ENCODE measurements around the gene PDE11A. TPM values are rescaled to one million over a fixed set of nuclear protein-coding genes. Genes with fewer than 3 reads are reported as not detected.

Gene PDE11A
- total and polyA plus RNA-seq, 2 of the 8 experiments (the other 6 are each of a cell fraction or from before 2014, with no cell fraction given), result 0.19 to 0.23 TPM

DNA sequence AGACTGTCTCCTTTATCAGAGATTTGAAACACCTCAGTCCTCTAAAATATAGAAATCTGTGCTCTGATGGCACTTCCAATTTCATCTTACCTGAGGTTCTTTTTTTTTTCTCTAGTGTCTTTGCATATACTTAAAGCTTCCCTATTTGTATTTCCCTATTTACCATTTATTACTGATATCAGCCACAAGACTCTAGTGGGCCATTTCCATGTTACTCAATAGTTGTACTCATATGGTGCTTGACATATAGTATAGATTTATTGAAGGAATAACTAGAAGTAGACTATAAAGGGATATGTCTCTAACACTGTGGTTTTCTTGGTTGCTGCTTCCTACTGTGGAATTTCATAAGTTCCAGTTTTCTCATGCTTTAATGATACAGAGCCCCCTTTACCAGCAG lies 42.7 kb upstream of the PDE11A start:
- no peak overlapping the region for H2BK20ac ChIP-seq (ENCODE audit: low read length)
- H3K9me3 ChIP-seq (ENCODE audit: insufficient read depth in 2 of 2, low read depth in 1 of 2, low read length in 1 of 2), result no peaks in the 10 kb centered on the region
- ChIA-PET CTCF (ENCODE audit: partially characterized antibody) (interaction anchor here (5.4 kb wide), 1 partner anchor 15 kb away, joined by 65 read pairs; no protein-coding TSS in a partner anchor), POLR2A (ENCODE audit: partially characterized antibody) (no interaction called here)
- no peak overlapping the region for H3K56ac ChIP-seq (replicated peaks; ENCODE audit: insufficient read length, low read depth, low read length)
- TF ChIP-seq EP300 (IDR thresholded peaks at IDR 0.05; ENCODE audit: borderline replicate concordance in 1 of 2, low read depth in 2 of 2, low read length in 2 of 2) (no peak), CHD2 (IDR thresholded peaks at IDR 0.05; ENCODE audit: low read length) (no peak), TAF7 (optimal IDR thresholded peaks at IDR 0.05; ENCODE audit: borderline replicate concordance, low read depth, low read length) (no peak), KDM5A (IDR thresholded peaks at IDR 0.05; ENCODE audit: low read length) (no peak)
- TF ChIP-seq, protein P1, sequence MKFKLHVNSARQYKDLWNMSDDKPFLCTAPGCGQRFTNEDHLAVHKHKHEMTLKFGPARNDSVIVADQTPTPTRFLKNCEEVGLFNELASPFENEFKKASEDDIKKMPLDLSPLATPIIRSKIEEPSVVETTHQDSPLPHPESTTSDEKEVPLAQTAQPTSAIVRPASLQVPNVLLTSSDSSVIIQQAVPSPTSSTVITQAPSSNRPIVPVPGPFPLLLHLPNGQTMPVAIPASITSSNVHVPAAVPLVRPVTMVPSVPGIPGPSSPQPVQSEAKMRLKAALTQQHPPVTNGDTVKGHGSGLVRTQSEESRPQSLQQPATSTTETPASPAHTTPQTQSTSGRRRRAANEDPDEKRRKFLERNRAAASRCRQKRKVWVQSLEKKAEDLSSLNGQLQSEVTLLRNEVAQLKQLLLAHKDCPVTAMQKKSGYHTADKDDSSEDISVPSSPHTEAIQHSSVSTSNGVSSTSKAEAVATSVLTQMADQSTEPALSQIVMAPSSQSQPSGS (IDR thresholded peaks at IDR 0.05; ENCODE audit: low read length), result no peak
- H3K36me3 ChIP-seq (ENCODE audit: control insufficient read depth in 2 of 4, insufficient read depth in 4 of 4, low read length in 3 of 4), result no peaks in the 10 kb centered on the region
- peaks cover 8% of the 10 kb centered on the region; the same call in 1 of the 2 replicates for H3K23me2 ChIP-seq (ENCODE audit: low read depth, low read length)
- no peak overlapping the region for H3K9ac ChIP-seq (replicated peaks in 1 of 4; ENCODE audit: extremely low read depth in 1 of 4, low read depth in 3 of 4, low read length in 3 of 4)
- H3K4me3 ChIP-seq (ENCODE audit: extremely low read depth in 1 of 4, insufficient read depth in 2 of 4, low read depth in 3 of 4, low read length in 4 of 4), result no peak overlapping the region
- no peak overlapping the region for H2BK12ac ChIP-seq (ENCODE audit: low read depth, low read length)
- no peak overlapping the region for H4K5ac ChIP-seq (ENCODE audit: insufficient read length, low read depth, low read length)
- H3K23ac ChIP-seq (ENCODE audit: insufficient read length), result no peak overlapping the region
- no peak overlapping the region for H4K91ac ChIP-seq (replicated peaks; ENCODE audit: insufficient read length, low read length)
- no peak overlapping the region for H2AK5ac ChIP-seq (ENCODE audit: low read depth, low read length)
- no peak overlapping the region for H2BK120ac ChIP-seq (replicated peaks; ENCODE audit: low read depth, low read length)
- no peak overlapping the region for H2BK5ac ChIP-seq (ENCODE audit: low read depth, low read length)
- H3K4me2 ChIP-seq (ENCODE audit: insufficient read depth in 1 of 2, low read depth in 2 of 2, low read length in 2 of 2), result no peak overlapping the region
- no peaks in the 10 kb centered on the region for H3K79me1 ChIP-seq (ENCODE audit: low read depth, low read length)
- H3K79me2 ChIP-seq (ENCODE audit: control insufficient read depth in 1 of 2, insufficient read depth in 2 of 2, low read length in 2 of 2), result peaks cover 0 to 3% of the 10 kb centered on the region in 2 experiments; a peak in 1 of 4 replicates
- no peak overlapping the region for H4K8ac ChIP-seq (ENCODE audit: extremely low read depth, insufficient read depth, low read length)
- H2AFZ ChIP-seq (ENCODE audit: low read length), result no peak overlapping the region
- H3K4me1 ChIP-seq (replicated peaks in 1 of 4; ENCODE audit: control insufficient read depth in 3 of 4, insufficient read depth in 4 of 4, low read length in 3 of 4), result peaks cover 0 to 4% (median 0%) of the 10 kb centered on the region in 4 experiments; a peak in 1 of 7 replicates
- H4K20me1 ChIP-seq (replicated peaks in 1 of 2; ENCODE audit: control insufficient read depth in 1 of 2, insufficient read depth in 2 of 2, low read length in 2 of 2), result no peaks in the 10 kb centered on the region
- no peak overlapping the region for H3K14ac ChIP-seq (ENCODE audit: insufficient read length)
- DNase-seq (ENCODE audit: low read depth in 1 of 2, low spot score in 2 of 2) (no peak), FAIRE-seq (no peak)
- H3K27ac ChIP-seq (ENCODE audit: low read depth, low read length), result no peak overlapping the region
- H3K27me3 ChIP-seq (replicated peaks in 1 of 4; ENCODE audit: control insufficient read depth in 3 of 4, extremely low read depth in 1 of 4, insufficient read depth in 3 of 4, low read length in 3 of 4), result no peaks in the 10 kb centered on the region
- no peak overlapping the region for H3K18ac ChIP-seq (ENCODE audit: extremely low read depth, low read length)
- no peak overlapping the region for H2BK15ac ChIP-seq (ENCODE audit: low read length)
- H3K4ac ChIP-seq (replicated peaks; ENCODE audit: insufficient read length, low read depth, low read length), result no peak overlapping the region

Data from H1 (cell line).